NOMO-1 treated with dmso at 0.1 percent for 144 hours (cell line): Measurements from ENCODE around the gene COL8A2.

Experiments
- DNase-seq: peaks from one replicate; lab custom pipeline; 2025; ENCODE audit not compliant: unreplicated experiment; lab: John Stamatoyannopoulos, UW

Gene COL8A2

GRCh38 chr1:36137226-36137625, 12.2 kb upstream of the COL8A2 start:
- no peak for DNase-seq

GRCh38 chr1:36136535-36136934, 11.5 kb upstream of the COL8A2 start:
- no peak for DNase-seq

- DNase-seq = no peak
These were observed 10.8 kb upstream of the COL8A2 start for GRCh38 chr1:36135796-36136195.

GRCh38 chr1:36135330-36135667, 10.3 kb upstream of the COL8A2 start:
- DNase-seq = no peak

- no peak for DNase-seq
These were observed 9.7 kb upstream of the COL8A2 start for GRCh38 chr1:36134505-36135329.

- no peak for DNase-seq
These were observed 9.0 kb upstream of the COL8A2 start for GRCh38 chr1:36134031-36134430.

- no peak for DNase-seq
These were observed 8.5 kb upstream of the COL8A2 start for GRCh38 chr1:36133484-36133883.

- no peak for DNase-seq
These were observed 7.0 kb upstream of the COL8A2 start for GRCh38 chr1:36132029-36132428.

- DNase-seq = no peak
These were observed 3.8 kb upstream of the COL8A2 start for GRCh38 chr1:36128905-36129206.

GRCh38 chr1:36128126-36128904, 3.3 kb upstream of the COL8A2 start:
- no peak for DNase-seq

- DNase-seq = no peak
These were observed 1.9 kb upstream of the COL8A2 start for GRCh38 chr1:36126797-36127500.

GRCh38 chr1:36126005-36126716, 1.1 kb upstream of the COL8A2 start:
- DNase-seq = no peak

- DNase-seq = no peak
These were observed 456 bp downstream of the COL8A2 start for GRCh38 chr1:36124404-36125128.

GRCh38 chr1:36123356-36123755, 1.7 kb downstream of the COL8A2 start:
- DNase-seq = peak; percentile 87

- no peak for DNase-seq
These were observed 2.7 kb downstream of the COL8A2 start for GRCh38 chr1:36122062-36123030.

- no peak for DNase-seq
These were observed 5.6 kb downstream of the COL8A2 start for GRCh38 chr1:36119456-36119855.

GRCh38 chr1:36118447-36119204, 6.4 kb downstream of the COL8A2 start:
- DNase-seq = no peak

- DNase-seq = no peak
These were observed 8.1 kb downstream of the COL8A2 start for GRCh38 chr1:36116901-36117300.

GRCh38 chr1:36115931-36116330, 9.1 kb downstream of the COL8A2 start:
- DNase-seq = no peak
